Measurements from ENCODE around the gene RNF34.
A peak's percentile ranks its signal among the peaks of the same experiment; 100 is the strongest.

RNF34 gene

DNA sequence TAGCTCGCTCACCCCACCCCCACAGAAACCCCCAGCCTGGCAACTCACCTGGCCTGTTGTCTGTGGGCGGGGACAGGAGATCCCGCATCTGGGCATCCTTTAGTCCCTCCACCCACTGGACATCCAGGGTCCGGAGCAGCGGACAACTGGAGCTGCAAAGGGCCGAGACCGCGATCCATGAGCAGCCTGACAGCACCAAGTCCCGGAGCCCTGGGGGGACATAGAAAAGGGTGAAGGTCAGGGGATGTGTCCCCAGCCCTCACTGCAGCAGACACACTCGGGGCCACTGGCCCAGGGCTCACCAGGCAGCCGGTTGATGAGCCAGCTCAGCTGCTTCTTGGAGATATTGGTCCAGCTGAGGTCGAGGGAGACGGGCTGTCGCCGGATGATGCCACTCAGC is 40.9 kb downstream of the RNF34 start:
- no peak for DNase-seq

DNA sequence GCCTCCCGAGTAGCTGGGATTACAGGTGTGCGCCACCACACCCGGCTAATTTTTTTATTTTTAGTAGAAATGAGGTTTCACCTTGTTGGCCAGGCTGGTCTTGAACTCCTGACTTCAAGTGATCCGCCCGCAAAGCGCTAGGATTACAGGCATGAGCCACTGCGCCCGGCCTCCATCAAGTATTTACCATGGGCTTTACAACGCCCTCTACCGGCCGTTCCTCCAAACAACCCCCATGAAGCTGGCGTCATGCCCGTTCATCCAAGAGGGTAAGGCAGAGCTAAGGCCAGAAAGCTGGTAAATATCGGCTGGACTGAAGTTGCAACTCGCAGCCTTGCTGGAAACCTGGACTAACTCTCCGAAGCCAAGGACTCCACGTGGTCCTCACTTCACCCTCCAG is 41.6 kb downstream of the RNF34 start:
- no peak for DNase-seq

GRCh38 chr12:121442028-121442948 is 42.4 kb downstream of the RNF34 start:
- DNase-seq: no peak

GRCh38 chr12:121443193-121443870 is 43.4 kb downstream of the RNF34 start:
- DNase-seq: peak; percentile 75

DNA sequence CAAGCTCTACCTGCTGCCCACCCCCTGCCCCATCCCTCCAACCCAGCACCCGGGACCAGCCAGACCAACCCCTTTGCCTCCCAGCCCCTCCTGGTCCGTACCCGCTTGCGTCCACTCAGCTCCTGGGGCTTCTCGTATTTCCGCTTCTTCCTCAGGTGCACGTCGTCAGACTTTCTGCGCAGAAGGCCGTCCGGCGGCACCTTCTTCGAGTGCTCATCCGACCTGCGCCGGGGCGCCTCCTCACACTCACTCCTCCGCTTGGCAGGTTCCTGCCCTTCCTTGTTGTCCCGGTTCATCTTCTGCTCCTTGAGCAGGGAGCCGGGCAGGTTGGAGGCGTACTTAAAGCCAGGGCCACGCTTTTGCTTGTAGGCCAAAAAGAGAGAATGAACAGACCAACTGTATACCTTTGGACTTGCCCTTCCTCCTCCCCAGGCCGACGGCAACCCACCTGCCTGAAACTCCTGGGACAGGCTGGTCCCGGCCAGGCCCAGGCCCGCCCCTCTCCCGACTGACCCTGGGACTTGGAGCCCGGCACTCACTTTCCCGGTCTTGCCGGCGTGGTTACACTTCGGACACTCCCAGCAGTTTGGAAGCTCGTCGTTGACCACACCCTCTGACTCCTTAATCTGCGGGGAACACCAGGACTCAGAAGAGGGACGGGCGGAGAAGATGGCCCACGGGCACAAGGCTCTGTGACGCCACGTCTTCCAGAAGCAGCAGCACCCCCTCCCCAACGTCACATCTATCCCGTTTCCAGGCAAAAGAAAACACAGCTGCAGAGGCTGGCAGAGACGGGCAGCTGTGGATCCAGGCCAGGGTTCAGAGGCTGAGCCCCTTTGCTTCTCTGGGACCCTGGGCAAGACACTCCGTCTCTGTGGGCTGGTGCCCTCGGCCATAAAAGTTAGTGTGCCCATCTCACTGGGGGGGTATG is 44.3 kb downstream of the RNF34 start:
- DNase-seq: no peak

DNA sequence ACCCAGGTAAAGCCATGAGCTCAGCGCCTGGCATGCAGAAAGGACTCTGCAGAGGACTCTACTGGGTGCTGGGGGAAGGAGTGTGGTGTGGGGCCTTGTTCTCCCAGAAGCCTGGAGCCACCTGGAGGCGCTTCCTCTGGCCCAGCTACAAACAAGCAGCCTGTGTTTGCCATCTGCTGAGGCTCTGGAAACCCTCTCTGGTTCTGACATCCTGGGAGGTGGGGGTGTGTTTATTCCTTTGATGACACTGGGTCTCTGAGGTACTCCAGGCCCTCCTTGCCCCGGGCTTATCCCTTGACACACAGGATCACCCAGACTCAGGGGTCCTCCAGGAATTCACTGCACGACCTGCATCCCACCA is 44.9 kb downstream of the RNF34 start:
- no peak for DNase-seq

- no peak for DNase-seq
Observed at GRCh38 chr12:121446750-121447149, 46.8 kb downstream of the RNF34 start.

DNA sequence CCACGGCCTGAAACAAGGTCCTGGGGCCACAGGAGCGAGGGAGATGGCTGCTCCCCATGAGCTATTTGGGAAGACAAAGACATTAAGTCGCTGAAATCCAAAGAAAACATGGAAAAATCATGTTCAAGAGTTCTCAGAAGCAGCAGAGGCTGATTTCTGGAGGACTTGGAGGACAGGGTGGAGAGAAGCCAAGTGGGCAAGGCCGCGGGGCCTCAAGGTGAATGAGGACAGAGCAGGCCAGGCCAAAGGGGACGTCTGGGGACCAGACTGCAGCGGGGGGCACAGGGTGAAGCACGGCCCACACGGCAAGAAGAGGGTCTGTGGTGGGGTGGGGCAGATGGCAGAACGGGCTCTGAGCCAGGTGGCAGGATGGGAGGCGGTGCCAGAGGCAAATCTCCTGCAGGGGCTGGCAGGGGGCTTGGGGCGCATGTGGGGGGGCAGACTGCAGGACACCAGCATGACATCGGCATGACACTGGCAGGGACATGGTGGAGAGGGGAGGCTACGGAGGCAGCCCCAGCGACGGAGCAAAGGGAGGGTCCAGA is 48.9 kb downstream of the RNF34 start:
- DNase-seq: no peak

- DNase-seq: no peak
Observed at GRCh38 chr12:121451961-121452339, 52.0 kb downstream of the RNF34 start.

GRCh38 chr12:121452340-121452984 is 52.5 kb downstream of the RNF34 start:
- DNase-seq: no peak

- DNase-seq: no peak
Observed at GRCh38 chr12:121452985-121453360, 53.1 kb downstream of the RNF34 start.

GRCh38 chr12:121453629-121454028 is 53.7 kb downstream of the RNF34 start:
- no peak for DNase-seq

DNA sequence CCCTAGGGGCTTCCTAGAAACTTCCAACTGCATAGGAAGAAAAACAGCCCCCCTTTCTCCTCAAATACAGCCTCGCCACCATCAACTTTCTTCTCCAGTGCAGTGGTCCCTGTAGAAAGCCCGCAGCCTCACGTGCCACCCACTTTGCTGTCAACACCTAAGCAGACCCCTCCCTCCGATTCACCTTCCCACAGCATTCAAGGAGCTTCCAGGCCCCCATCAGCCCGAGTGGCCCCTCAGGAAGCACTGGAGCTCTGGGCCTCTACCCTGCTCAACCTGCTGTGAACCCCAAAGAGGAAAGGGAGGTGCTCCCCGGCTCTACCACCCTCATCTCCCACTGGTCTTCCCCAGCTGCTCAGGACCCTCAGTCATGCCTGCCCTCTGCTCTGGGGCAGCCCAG is 55.0 kb downstream of the RNF34 start:
- no peak for DNase-seq

GRCh38 chr12:121455766-121456420 is 56.0 kb downstream of the RNF34 start:
- no peak for DNase-seq

- DNase-seq: no peak
Observed at GRCh38 chr12:121456551-121456950, 56.6 kb downstream of the RNF34 start.

DNA sequence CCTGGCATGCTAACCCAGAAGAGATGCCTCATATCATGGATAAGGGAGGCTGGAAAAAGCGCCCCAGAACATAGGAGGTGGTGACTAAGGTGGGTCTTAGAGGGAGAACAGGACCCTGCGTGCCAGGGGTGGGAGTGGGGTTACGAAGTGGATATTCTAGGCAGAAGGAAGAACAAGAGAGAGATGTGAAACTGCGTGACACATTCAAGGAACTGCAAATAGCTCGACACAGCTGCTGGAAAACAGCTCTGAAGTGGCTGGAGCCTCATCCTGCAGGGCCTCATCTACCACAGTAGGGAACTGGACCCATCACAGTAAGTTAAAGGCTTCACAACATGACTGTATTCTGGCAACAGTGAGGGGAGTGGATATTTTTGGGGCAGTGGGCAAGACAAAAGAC is 61.1 kb downstream of the RNF34 start:
- DNase-seq: no peak

DNA sequence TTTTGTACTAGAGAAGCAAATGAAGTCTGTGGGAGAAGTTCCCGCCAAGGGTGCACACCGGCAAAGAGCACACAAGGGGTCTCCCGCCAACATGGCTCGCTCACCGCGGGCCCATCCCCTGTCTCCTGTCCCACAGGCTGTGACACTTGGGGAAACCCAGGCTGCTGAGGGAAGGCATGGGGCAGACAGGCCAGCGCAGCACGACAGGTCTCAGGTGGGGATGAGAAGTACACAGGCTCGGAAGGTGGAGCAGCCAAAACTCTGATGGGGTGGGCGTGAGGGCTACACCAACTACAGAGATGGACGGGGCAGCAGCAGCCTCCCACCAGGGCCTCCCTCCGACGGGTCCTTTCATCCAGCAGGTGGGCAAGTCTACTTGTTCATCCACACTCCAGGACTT is 64.4 kb downstream of the RNF34 start:
- DNase-seq: no peak

- DNase-seq: peak; percentile 41
Observed at GRCh38 chr12:121465921-121466793, 66.2 kb downstream of the RNF34 start.

GRCh38 chr12:121466794-121467637 is 67.1 kb downstream of the RNF34 start:
- DNase-seq: peak; percentile 85

Data from stimulated activated CD4-positive, alpha-beta T cell treated with anti-CD3 and anti-CD28 coated beads, Interleukin-4, amount 100 ng/mL, for 24 hours (primary cell).